Astrocyte of the cerebellum (primary cell): ENCODE data around the gene LMBR1L.

Source experiments
- DNase-seq: peaks from one replicate; pipeline ENCODE4 v3.0.0-alpha.2; 2011; ENCODE audit warnings: low read depth
- H3K4me3 ChIP-seq: 2 replicates; pipeline ENCODE4 v1.5.1; 2011; ENCODE audit warnings: mild to moderate bottlenecking, low read depth, low read length, moderate library complexity
- in situ Hi-C: cut with HindIII; loops from 2 replicates; pipeline ENCODE4 v1.10.0; 2017; ENCODE audit warnings: low sequenced_read_pairs
- TF ChIP-seq, protein P1 (sequence below): IDR thresholded peaks from 2 replicates; pipeline ENCODE4 v1.5.1; 2012; ENCODE audit warnings: low read length, low read depth, moderate library complexity, mild to moderate bottlenecking; ENCODE audit errors: missing control alignments

The LMBR1L gene

DNA sequence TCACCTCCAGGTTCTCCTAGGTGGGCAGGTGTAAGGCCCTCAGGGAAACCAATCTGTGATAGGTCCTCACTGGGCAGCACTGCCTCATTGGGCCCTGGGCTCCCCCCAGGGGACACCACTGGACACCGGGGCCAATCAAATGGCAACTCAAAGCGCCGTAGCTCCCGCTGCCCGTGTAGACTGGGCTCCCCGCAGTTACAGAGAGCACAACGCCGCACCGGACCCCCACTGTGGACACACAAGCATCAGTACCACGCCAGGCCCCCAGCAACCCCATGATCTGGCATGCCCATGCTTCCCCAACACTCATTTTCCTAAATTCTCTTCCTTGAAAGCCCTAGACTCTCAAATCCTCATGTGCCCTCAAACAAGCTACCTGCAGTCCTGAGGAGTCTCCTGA lies 56.1 kb downstream of the LMBR1L start:
- in situ Hi-C loops, result no loop called here
- no peak overlapping the region for H3K4me3 ChIP-seq
- TF ChIP-seq, protein P1, sequence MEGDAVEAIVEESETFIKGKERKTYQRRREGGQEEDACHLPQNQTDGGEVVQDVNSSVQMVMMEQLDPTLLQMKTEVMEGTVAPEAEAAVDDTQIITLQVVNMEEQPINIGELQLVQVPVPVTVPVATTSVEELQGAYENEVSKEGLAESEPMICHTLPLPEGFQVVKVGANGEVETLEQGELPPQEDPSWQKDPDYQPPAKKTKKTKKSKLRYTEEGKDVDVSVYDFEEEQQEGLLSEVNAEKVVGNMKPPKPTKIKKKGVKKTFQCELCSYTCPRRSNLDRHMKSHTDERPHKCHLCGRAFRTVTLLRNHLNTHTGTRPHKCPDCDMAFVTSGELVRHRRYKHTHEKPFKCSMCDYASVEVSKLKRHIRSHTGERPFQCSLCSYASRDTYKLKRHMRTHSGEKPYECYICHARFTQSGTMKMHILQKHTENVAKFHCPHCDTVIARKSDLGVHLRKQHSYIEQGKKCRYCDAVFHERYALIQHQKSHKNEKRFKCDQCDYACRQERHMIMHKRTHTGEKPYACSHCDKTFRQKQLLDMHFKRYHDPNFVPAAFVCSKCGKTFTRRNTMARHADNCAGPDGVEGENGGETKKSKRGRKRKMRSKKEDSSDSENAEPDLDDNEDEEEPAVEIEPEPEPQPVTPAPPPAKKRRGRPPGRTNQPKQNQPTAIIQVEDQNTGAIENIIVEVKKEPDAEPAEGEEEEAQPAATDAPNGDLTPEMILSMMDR, result no peak
- DNase-seq, result no peak

GRCh38 chr12:49054096-49054495 lies 56.6 kb downstream of the LMBR1L start:
- DNase-seq, result no peak
- in situ Hi-C loops, result no loop called here
- H3K4me3 ChIP-seq, result no peak overlapping the region
- TF ChIP-seq, protein P1, result no peak

GRCh38 chr12:49052451-49053208 lies 58.0 kb downstream of the LMBR1L start:
- no peak overlapping the region for H3K4me3 ChIP-seq
- no peak for DNase-seq
- in situ Hi-C loops, result no loop called here

GRCh38 chr12:49051777-49052438 lies 58.7 kb downstream of the LMBR1L start:
- H3K4me3 ChIP-seq, result no peak overlapping the region
- DNase-seq, result no peak
- TF ChIP-seq, protein P1, result no peak
- in situ Hi-C loops, result no loop called here

More at GRCh38 chr12:49052451-49053208, 58.0 kb downstream of the LMBR1L start:
- TF ChIP-seq, protein P1, result no peak

- TF ChIP-seq, protein P1, result no peak
- DNase-seq, result no peak
- no peak overlapping the region for H3K4me3 ChIP-seq
- in situ Hi-C loops, result no loop called here
Measured at GRCh38 chr12:49051373-49051764, 59.3 kb downstream of the LMBR1L start.

DNA sequence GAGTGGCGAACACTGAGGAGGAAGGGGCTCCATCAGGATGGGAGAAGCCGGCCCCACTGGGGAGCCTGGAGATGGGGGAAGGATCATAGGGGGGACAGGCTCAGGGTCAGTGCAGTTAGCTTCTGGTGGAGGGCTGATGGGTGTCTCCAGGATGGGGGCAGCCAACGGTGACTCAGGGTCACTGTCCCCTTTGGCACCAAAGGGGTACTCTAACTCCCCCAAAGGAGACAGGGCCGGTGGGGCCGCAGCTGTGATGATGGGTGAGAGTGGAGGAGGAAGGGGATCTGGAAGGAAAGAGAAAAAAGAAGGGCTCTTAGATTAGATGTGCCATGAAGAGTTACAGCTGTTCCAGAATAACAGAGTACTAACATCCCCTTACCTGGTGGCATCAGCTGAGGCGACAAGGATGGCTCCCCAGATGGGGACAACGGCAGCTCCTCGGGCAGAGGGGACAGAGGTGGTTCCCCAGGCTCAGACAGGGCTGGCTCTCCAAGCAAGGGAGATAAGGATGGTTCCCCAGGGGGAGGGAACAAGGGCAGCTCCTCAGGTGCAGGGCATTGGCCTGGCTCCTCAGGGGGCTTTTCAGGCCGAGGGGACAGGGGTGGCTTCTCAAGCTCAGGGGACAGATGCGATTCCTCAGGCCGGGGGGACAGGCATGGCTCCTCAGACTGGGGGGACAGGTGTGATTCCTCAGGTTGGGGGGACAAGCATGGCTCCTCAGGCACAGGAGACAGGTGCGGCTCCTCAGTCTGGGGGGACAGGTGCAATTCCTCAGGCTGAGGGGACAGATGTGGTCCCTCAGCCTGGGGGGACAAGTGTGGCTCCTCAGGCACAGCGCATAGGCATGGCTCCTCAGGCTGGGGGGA lies 59.9 kb downstream of the LMBR1L start:
- TF ChIP-seq, protein P1, result no peak
- DNase-seq, result no peak
- H3K4me3 ChIP-seq, result no peak overlapping the region
- in situ Hi-C loops, result no loop called here
